Central memory CD8-positive, alpha-beta T cell (primary cell): ENCODE measurements around the gene FOSL1.
A peak's percentile ranks its signal among the peaks of the same experiment; 100 is the strongest.

Experiments
- ATAC-seq: fragments of 150-1000 bp; cut with Tn5 transposase; replicated peaks from 2 replicates; pipeline ENCODE4 v1.10.0; 2022; ENCODE audit warnings: mild to moderate bottlenecking, moderate FRiP score, moderate number of reproducible peaks; ENCODE audit not compliant: poor library complexity, severe bottlenecking; ENCODE audit errors: extremely low read depth
- DNase-seq, 2 donors: peaks; one replicate each; pipeline ENCODE4 v3.0.0; 2021; ENCODE audit warnings: low spot score in 2 of 2
- H3K27ac Mint-ChIP-seq: one replicate; pipeline ENCODE4 v1.8.0; 2022; ENCODE audit warnings: low read depth, mild to moderate bottlenecking, moderate library complexity, mixed read lengths
- H3K27me3 Mint-ChIP-seq: one replicate; pipeline ENCODE4 v1.8.0; 2022; ENCODE audit warnings: mixed read lengths
- H3K36me3 Mint-ChIP-seq: one replicate; pipeline ENCODE4 v1.8.0; 2022; ENCODE audit warnings: mild to moderate bottlenecking, moderate library complexity, mixed read lengths; ENCODE audit not compliant: insufficient read depth
- H3K4me1 Mint-ChIP-seq: one replicate; pipeline ENCODE4 v1.8.0; 2022; ENCODE audit warnings: mixed read lengths
- H3K4me3 Mint-ChIP-seq: one replicate; pipeline ENCODE4 v1.8.0; 2022; ENCODE audit warnings: mild to moderate bottlenecking, moderate library complexity, mixed read lengths
- H3K9me3 Mint-ChIP-seq: one replicate; pipeline ENCODE4 v1.8.0; 2022; ENCODE audit warnings: mixed read lengths

FOSL1 gene

GRCh38 chr11:65918211-65919140 is 18.3 kb upstream of the FOSL1 start, which contains the start of gene C11orf68:
Gene C11orf68 (minus strand): TSS chr11:65919062. CDS start chr11:65919031, 31 bp downstream.
- H3K4me3 Mint-ChIP-seq = peak within 1 kb of the TSS; percentile 91
- H3K9me3 Mint-ChIP-seq = no peaks in the 10 kb centered on the region
- H3K4me1 Mint-ChIP-seq = peaks cover 33% of the 10 kb centered on the region
- peak within 1 kb of the TSS; percentile 80 for H3K27ac Mint-ChIP-seq
- peaks cover 17% of the 10 kb centered on the region for H3K36me3 Mint-ChIP-seq
- peak in 1 of 2 donors; percentile 40 for DNase-seq
- H3K27me3 Mint-ChIP-seq = no peaks in the 10 kb centered on the region
- peak; percentile 67 for ATAC-seq

DNA sequence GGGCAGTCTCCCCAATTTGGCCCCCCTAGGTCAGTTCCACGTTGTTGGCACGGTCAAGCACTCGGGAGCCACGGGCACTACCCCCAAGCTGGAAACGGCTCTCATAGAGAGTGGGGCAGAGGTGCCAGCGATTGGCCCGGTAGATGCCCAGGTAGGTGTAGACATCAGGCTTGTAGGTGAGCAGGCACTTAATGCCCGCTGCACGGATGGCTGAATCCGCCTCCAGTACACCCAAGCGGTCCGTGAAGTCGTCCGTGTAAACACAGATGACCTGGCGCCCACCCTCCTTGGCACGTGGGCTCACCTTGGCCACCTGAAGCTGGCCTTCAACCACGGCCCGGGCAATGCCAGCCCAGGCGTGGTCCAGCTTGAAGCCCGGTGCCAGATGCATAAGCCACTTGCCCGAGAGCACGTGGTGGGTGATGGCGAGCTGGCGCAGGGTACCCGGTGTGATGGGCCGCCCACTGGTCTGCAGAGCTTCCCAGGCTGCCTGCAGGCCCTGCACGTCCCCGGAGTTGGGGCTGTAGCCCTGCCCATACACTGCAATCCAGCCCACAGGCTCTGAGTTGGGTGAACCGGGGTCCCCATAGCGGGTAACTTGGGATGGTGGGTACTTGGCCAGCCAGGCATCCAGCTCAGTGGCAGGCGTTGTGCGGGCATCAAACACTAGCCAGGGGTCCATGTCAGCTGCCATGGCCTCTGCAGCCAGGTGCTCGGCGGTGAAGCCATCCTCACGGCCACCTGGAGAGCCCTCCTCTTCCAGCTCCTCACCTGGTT is 17.4 kb upstream of the FOSL1 start:
- H3K27me3 Mint-ChIP-seq = no peaks in the 10 kb centered on the region
- H3K4me1 Mint-ChIP-seq = peaks cover 33% of the 10 kb centered on the region
- H3K9me3 Mint-ChIP-seq = no peaks in the 10 kb centered on the region
- H3K36me3 Mint-ChIP-seq = peaks cover 17% of the 10 kb centered on the region
- ATAC-seq (no peak), DNase-seq (no peak)
- H3K27ac Mint-ChIP-seq = peak overlapping the region; percentile 15
- peak overlapping the region; percentile 91 for H3K4me3 Mint-ChIP-seq

- Mint-ChIP-seq H3K27me3 (no peaks in the 10 kb centered on the region), H3K36me3 (peaks cover 17% of the 10 kb centered on the region), H3K27ac (peak overlapping the region; percentile 15), H3K9me3 (no peaks in the 10 kb centered on the region), H3K4me3 (peak overlapping the region; percentile 91), H3K4me1 (peaks cover 33% of the 10 kb centered on the region)
- ATAC-seq (no peak), DNase-seq (no peak)
Observed at GRCh38 chr11:65917077-65917433, 16.9 kb upstream of the FOSL1 start.

- Mint-ChIP-seq H3K36me3 (peaks cover 13% of the 10 kb centered on the region), H3K9me3 (no peaks in the 10 kb centered on the region), H3K27me3 (peaks cover 6% of the 10 kb centered on the region), H3K4me3 (peak overlapping the region; percentile 91), H3K4me1 (peaks cover 33% of the 10 kb centered on the region), H3K27ac (peak overlapping the region; percentile 15)
- DNase-seq (no peak), ATAC-seq (no peak)
Observed at GRCh38 chr11:65916391-65916790, 16.2 kb upstream of the FOSL1 start.

- no peak for DNase-seq
Observed at GRCh38 chr11:65915821-65916251, 15.6 kb upstream of the FOSL1 start.

DNA sequence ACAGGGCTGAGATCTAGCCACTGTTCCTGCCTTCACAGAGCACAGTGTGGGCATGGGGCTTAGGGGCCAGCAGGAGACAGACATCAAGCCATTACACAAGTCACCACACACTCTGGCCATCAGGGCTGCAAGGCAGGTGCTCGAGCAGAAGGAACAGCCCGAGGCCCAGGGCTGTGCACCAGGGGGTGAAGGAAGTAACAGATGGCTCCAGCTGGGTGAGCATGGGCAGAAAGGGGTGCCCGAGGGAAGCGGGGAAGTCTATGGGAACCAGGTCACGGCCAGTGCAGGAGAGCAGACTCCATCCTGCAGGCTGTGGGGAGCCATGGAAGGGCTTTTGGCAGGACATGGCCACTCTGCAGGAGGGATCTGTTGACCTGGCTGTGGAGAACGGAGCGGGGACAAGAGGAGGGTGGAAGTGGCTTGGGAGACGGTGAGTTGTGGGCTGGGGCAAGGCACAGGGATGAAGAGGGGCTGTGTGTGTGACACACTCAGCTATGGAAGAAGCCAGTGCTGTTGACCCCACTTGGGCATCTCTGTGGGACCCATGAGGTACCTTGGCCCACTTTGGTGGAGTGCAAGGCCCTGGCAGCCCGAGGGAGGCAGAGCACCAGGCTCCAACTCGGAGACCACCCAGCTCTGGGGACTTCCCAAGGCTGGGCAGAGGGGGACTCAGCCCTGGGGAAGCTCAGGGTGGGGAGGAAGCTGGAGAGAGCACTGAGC is 15.1 kb upstream of the FOSL1 start:
- Mint-ChIP-seq H3K4me1 (peaks cover 31% of the 10 kb centered on the region), H3K4me3 (peak overlapping the region; percentile 40), H3K27me3 (peaks cover 8% of the 10 kb centered on the region), H3K27ac (peak overlapping the region; percentile 67), H3K9me3 (no peaks in the 10 kb centered on the region), H3K36me3 (peaks cover 12% of the 10 kb centered on the region)
- DNase-seq = no peak
- no peak for ATAC-seq

More at GRCh38 chr11:65915821-65916251, 15.6 kb upstream of the FOSL1 start:
- Mint-ChIP-seq H3K4me1 (peaks cover 33% of the 10 kb centered on the region), H3K36me3 (peaks cover 13% of the 10 kb centered on the region), H3K9me3 (no peaks in the 10 kb centered on the region), H3K27me3 (peaks cover 8% of the 10 kb centered on the region), H3K4me3 (peak overlapping the region; percentile 91), H3K27ac (no peak overlapping the region)
- no peak for ATAC-seq

DNA sequence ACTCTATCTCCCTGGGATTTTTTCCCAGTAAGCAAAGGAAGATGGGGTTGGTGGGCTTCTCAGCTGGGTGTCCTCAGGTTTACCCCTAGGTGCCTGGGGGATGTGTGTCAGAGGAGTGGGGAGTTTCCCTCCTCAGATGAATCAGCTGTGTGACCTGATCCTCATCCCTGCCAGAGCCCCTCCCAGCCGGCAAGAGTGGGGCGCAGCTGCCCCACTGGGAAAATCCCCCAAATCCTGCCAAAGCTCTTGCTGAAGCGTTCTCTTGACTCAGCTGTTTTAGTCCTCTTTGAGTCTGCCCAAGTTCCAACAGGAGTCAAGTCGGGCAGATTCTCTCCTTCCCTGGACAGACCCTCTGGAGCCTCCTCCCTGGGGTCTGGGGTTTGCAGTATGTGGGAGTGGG is 12.7 kb upstream of the FOSL1 start:
- H3K9me3 Mint-ChIP-seq = no peaks in the 10 kb centered on the region
- DNase-seq (no peak), ATAC-seq (no peak)
- peaks cover 25% of the 10 kb centered on the region for H3K4me1 Mint-ChIP-seq
- H3K27me3 Mint-ChIP-seq = peaks cover 8% of the 10 kb centered on the region
- peaks cover 3% of the 10 kb centered on the region for H3K36me3 Mint-ChIP-seq
- H3K4me3 Mint-ChIP-seq = no peak overlapping the region
- H3K27ac Mint-ChIP-seq = no peak overlapping the region

- peaks cover 21% of the 10 kb centered on the region for H3K4me1 Mint-ChIP-seq
- DNase-seq (no peak), ATAC-seq (no peak)
- peaks cover 8% of the 10 kb centered on the region for H3K27me3 Mint-ChIP-seq
- peak overlapping the region; percentile 35 for H3K27ac Mint-ChIP-seq
- H3K9me3 Mint-ChIP-seq = no peaks in the 10 kb centered on the region
- H3K4me3 Mint-ChIP-seq = no peak overlapping the region
- peaks cover 3% of the 10 kb centered on the region for H3K36me3 Mint-ChIP-seq
Observed at GRCh38 chr11:65911682-65912568, 11.7 kb upstream of the FOSL1 start.

DNA sequence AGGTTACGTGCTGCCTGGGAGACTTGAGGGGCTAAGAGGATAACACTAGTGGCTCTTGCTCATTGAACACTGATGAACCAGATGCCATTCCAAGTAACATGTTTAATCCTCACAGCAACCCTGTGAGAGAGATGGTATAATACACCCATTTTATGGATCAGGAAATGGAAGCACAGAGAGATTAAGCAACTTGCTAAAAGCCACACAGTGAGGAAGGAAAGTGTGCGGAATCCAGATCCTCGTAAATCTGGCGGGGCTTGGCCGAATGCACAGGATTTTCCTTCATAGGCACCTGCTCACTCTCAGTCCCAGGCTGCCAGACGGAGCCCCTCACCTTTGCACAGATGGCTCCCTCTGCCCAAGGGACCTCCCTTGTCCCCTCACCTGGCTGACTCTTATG is 7.7 kb upstream of the FOSL1 start:
- no peak overlapping the region for H3K4me3 Mint-ChIP-seq
- H3K4me1 Mint-ChIP-seq = no peaks in the 10 kb centered on the region
- H3K36me3 Mint-ChIP-seq = no peaks in the 10 kb centered on the region
- H3K27ac Mint-ChIP-seq = no peak overlapping the region
- no peak for DNase-seq
- no peak for ATAC-seq
- H3K27me3 Mint-ChIP-seq = peaks cover 8% of the 10 kb centered on the region
- H3K9me3 Mint-ChIP-seq = no peaks in the 10 kb centered on the region

- Mint-ChIP-seq H3K4me1 (peaks cover 6% of the 10 kb centered on the region), H3K9me3 (no peaks in the 10 kb centered on the region), H3K36me3 (peaks cover 6% of the 10 kb centered on the region), H3K27me3 (peaks cover 4% of the 10 kb centered on the region), H3K27ac (no peak overlapping the region), H3K4me3 (no peak overlapping the region)
- ATAC-seq = no peak
- DNase-seq = no peak
Observed at GRCh38 chr11:65906602-65907001, 6.4 kb upstream of the FOSL1 start.

DNA sequence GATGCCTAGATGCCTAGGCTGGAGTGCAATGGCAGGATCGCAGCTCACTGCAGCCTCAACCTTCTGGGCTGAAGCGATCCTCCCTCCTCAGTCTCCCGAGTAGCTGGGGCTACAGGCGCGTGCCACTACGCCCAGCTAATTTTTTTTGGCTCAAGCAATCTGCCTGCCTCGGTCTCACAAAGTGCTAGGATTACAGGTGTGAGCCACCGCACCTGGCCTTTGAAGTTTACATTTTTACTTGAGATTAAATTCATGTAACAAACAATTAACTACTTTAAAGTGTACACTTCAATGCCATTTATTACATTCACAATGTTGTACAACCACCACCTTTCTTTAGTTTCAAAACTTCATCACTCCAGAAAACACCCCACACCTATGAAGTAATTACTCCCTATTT is 3.5 kb upstream of the FOSL1 start:
- ATAC-seq (no peak), DNase-seq (no peak)
- H3K27ac Mint-ChIP-seq = no peak overlapping the region
- H3K27me3 Mint-ChIP-seq = no peaks in the 10 kb centered on the region
- no peak overlapping the region for H3K4me3 Mint-ChIP-seq
- peaks cover 8% of the 10 kb centered on the region for H3K4me1 Mint-ChIP-seq
- H3K9me3 Mint-ChIP-seq = no peaks in the 10 kb centered on the region
- H3K36me3 Mint-ChIP-seq = peaks cover 9% of the 10 kb centered on the region
